Neural crest cell (in vitro differentiated cells): Measurements from ENCODE around the gene ANTXRL. TPM values are rescaled to one million over a fixed set of nuclear protein-coding genes. Genes with fewer than 3 reads are reported as not detected.
"Not testable (repeated sequence)": the region's sequence is repeated elsewhere in the genome, so short reads cannot be mapped to it uniquely, and the experiment has no call there.

ENCODE experiments used
- DNase-seq: peaks from one replicate; pipeline ENCODE4 v3.0.0; 2021; ENCODE audit warnings: low read depth, mixed read lengths, low spot score
- H3K27ac Mint-ChIP-seq: one replicate; pipeline ENCODE4 v1.8.0; 2021; ENCODE audit warnings: mild to moderate bottlenecking, mixed read lengths; ENCODE audit not compliant: unreplicated experiment
- H3K27me3 Mint-ChIP-seq: 2 replicates; pipeline ENCODE4 v1.8.0; 2021; ENCODE audit warnings: low read depth, mild to moderate bottlenecking, mixed read lengths
- H3K36me3 Mint-ChIP-seq: 2 replicates; pipeline ENCODE4 v1.8.0; 2021; ENCODE audit warnings: low read depth, mild to moderate bottlenecking, mixed read lengths
- H3K4me1 Mint-ChIP-seq: 2 replicates; pipeline ENCODE4 v1.8.0; 2021; ENCODE audit warnings: mixed read lengths
- H3K4me3 Mint-ChIP-seq: one replicate; pipeline ENCODE4 v1.8.0; 2021; ENCODE audit warnings: mild to moderate bottlenecking, mixed read lengths
- H3K9me3 Mint-ChIP-seq: 2 replicates; pipeline ENCODE4 v1.8.0; 2021; ENCODE audit warnings: mixed read lengths
- total RNA-seq: library from RNA; stranded (reverse); gene quantifications from 2 replicates; pipeline ENCODE4 v1.2.1, GENCODE V29; 2021
- TF ChIP-seq, protein P1 (sequence below): fragments of 200-600 bp; sonication (generic); conservative IDR thresholded peaks from 2 replicates; pipeline ENCODE4 v1.5.0; 2021; ENCODE audit warnings: antibody characterized with exemption, mild to moderate bottlenecking

Gene ANTXRL
- total RNA-seq, 1 donor from 2014 or later, result not detected

DNA sequence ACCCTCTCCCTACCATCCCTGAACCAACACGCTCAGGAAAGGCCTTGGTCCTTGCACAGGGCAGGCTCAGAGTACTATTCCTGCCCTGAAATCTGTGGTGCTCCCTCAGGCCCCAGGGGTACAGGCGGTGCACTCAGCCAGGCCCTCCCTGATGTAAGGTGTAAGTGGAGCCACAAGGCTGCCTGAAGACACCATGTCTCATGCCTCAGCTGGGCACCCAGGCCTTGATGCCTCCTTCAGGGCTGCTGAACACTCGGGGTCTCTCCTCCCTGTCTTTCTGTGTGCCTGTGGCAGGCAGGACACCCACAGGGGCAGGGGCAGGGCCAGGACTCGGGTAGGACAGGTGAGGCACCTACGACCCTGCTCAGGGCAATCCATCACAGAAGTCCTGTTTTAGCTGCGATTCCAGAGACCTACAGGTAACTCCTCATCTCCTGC is 22.9 kb upstream of the ANTXRL start:
- TF ChIP-seq, protein P1, sequence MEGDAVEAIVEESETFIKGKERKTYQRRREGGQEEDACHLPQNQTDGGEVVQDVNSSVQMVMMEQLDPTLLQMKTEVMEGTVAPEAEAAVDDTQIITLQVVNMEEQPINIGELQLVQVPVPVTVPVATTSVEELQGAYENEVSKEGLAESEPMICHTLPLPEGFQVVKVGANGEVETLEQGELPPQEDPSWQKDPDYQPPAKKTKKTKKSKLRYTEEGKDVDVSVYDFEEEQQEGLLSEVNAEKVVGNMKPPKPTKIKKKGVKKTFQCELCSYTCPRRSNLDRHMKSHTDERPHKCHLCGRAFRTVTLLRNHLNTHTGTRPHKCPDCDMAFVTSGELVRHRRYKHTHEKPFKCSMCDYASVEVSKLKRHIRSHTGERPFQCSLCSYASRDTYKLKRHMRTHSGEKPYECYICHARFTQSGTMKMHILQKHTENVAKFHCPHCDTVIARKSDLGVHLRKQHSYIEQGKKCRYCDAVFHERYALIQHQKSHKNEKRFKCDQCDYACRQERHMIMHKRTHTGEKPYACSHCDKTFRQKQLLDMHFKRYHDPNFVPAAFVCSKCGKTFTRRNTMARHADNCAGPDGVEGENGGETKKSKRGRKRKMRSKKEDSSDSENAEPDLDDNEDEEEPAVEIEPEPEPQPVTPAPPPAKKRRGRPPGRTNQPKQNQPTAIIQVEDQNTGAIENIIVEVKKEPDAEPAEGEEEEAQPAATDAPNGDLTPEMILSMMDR, result no peak
- Mint-ChIP-seq H3K27ac (no peak overlapping the region), H3K27me3 (no peaks in the 10 kb centered on the region), H3K4me3 (no peak overlapping the region), H3K9me3 (no peaks in the 10 kb centered on the region), H3K36me3 (no peaks in the 10 kb centered on the region), H3K4me1 (no peaks in the 10 kb centered on the region)
- DNase-seq, result no peak

DNA sequence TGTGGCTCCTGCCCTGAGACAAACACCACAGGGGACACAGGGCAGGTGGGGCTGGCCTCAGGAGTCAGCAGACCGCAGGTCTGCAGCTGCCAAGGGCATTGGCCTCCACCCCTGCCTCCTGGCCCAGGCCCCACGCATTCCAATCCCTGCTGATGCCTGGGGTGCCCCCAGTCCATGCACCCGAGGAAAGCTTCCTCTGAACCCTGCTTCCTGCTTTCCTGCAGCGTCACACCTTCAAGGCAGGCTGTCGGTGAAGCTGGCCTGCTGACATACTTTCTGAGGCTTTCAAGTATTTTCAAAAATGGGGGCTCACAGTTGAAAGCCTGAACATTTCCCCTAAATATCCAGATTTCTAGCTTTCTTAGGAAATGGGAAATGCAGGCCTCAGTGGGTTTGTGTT is 22.5 kb upstream of the ANTXRL start:
- no peaks in the 10 kb centered on the region for H3K27me3 Mint-ChIP-seq
- DNase-seq, result no peak
- H3K9me3 Mint-ChIP-seq, result no peaks in the 10 kb centered on the region
- H3K36me3 Mint-ChIP-seq, result no peaks in the 10 kb centered on the region
- H3K4me3 Mint-ChIP-seq, result no peak overlapping the region
- H3K4me1 Mint-ChIP-seq, result no peaks in the 10 kb centered on the region
- TF ChIP-seq, protein P1, result no peak
- H3K27ac Mint-ChIP-seq, result no peak overlapping the region

DNA sequence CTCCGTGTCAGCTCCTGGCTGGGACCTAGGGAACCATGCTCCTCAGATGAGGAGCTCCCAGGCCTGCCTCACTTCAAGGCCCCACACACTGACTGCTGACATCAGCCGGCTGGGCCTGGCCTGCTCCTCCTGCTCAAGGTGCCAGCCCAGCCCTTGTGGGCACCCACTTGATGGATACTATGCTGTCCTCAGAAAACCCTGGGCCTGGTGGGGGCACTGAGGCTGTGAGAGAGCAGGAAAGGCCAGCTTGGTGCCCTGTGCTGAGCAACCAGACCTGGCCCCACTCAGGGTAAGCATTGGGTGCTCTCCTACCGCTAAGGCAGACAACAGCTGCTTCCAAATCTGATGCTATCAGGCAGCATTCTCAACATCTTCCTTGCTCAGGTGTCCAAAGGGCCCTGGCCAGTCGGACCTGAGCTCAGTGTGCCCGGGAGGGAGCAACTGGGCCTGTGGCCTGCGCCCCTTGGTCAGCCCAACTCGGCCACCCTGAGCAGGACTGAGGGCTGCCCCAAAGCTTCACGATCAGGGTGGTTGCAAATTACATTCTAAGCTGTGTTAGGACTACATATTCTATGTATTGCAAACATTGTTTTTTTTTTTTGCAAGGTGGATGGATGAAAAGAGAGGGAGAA is 21.9 kb upstream of the ANTXRL start:
- peak overlapping the region; percentile 67 for H3K27ac Mint-ChIP-seq
- TF ChIP-seq, protein P1, result no peak

DNA sequence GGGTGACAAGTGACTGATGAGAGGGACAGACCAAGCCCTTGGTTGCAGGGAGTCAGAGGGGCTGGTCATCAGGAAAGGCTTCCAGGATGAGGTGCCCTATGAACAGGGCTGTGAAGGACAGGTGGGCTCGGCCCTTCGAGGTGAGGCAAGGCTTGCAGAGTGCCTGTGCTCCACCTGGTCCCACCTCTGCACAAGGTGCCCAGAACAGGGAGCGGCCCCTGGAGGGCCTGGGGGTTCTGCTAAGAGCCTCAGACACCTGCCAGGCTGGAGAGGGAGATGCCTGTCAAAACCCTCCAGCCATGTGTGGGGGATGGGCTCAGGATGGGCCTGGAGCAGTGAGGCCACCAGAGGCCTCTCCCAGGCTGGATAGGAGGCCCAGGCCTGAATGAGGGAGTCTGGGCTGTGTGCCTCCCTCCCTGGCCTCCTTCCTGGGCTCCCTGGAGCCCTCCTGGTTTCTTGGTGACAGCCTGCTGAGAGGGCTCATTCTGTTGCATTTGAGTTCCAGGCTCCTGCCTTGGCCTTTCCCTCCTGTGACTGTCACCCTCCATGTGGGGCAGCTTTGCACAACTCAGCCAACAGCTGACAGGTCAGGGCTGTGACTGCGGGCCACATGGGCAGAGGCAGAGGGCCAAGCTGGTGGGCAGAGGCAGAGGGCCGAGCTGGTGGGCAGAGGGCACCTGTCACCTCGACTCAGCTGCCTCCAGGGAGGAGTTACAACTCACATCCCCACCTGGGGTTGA is 21.1 kb upstream of the ANTXRL start:
- H3K36me3 Mint-ChIP-seq, H3K27ac Mint-ChIP-seq, H3K4me1 Mint-ChIP-seq, H3K4me3 Mint-ChIP-seq, H3K9me3 Mint-ChIP-seq, H3K27me3 Mint-ChIP-seq, DNase-seq: not testable (repeated sequence)

More for the DNA sequence above, 21.9 kb upstream of the ANTXRL start:
- H3K9me3 Mint-ChIP-seq, result no peaks in the 10 kb centered on the region
- no peak overlapping the region for H3K4me3 Mint-ChIP-seq
- H3K27me3 Mint-ChIP-seq, result no peaks in the 10 kb centered on the region
- no peak for DNase-seq
- no peaks in the 10 kb centered on the region for H3K36me3 Mint-ChIP-seq
- H3K4me1 Mint-ChIP-seq, result no peaks in the 10 kb centered on the region

DNA sequence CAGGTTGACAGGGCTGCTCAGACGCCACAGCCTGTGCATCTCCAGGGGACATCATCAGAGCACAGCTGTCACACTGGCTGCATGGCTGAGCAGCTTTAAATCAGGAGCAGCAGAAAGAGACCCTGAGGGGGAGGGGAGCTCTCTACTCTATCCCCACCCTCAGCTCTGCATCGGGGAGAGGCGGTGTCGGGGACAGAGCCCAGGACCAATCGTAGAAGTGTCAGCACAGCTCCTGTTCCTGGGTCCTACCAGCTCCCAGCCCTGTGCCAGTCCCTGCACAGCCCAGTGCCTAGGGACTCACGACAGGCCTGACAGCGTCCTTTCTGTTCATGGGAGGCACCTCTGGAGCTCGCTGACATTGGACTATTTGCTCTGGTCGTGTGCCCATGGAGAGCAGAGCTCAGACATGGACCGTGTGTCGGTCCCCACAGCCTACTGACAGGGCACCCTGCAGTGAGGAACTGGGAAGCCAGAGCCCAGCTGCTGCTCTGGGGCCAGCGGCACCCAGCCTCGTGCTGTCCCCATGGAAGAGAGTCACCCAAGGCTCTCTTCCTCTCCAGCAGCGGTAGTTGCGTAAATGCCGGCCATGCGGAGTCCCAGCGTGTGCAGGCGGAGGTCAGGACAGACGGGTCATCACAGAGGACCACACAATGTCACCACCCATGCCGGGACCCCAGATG is 20.4 kb upstream of the ANTXRL start:
- Mint-ChIP-seq H3K9me3 (no peaks in the 10 kb centered on the region), H3K27ac (no peak overlapping the region), H3K4me1 (no peaks in the 10 kb centered on the region), H3K27me3 (no peaks in the 10 kb centered on the region), H3K36me3 (no peaks in the 10 kb centered on the region), H3K4me3 (no peak overlapping the region)
- TF ChIP-seq, protein P1, result no peak
- no peak for DNase-seq
